ENCODE results near the gene MRPS2. TPM values are rescaled to one million over a fixed set of nuclear protein-coding genes. Genes with fewer than 3 reads are reported as not detected.

MRPS2 gene
- total and polyA plus RNA-seq, 10 of the 15 experiments (the other 5 are each of a cell fraction or from before 2014, with no cell fraction given), result 3.3 to 103 (median 69.5) TPM

GRCh38 chr9:135500525-135501260, at the start of gene MRPS2 (continued):
- TF ChIP-seq RELB (IDR thresholded peaks at IDR 0.05; ENCODE audit: low read depth), result no peak; the same call in 1 of the 2 replicates
- TF ChIP-seq MXI1 (IDR thresholded peaks at IDR 0.05; ENCODE audit: low read depth, low read length), result peak; percentile 65

GRCh38 chr9:135450956-135451355, 49.5 kb upstream of the MRPS2 start:
- peaks cover 0 to 4% of the 10 kb centered on the region in 2 experiments; a peak in 1 of 4 replicates for H3K27me3 ChIP-seq (replicated peaks in 1 of 2; ENCODE audit: control insufficient read depth in 2 of 2, insufficient read depth in 2 of 2, low read length in 1 of 2)
- H3K27ac ChIP-seq (ENCODE audit: control insufficient read depth, insufficient read depth), result no peak overlapping the region
- H3K36me3 ChIP-seq (ENCODE audit: control insufficient read depth in 2 of 2, insufficient read depth in 2 of 2, low read length in 1 of 2), result no peaks in the 10 kb centered on the region
- no peaks in the 10 kb centered on the region for H4K20me1 ChIP-seq (ENCODE audit: control insufficient read depth, insufficient read depth)
- H3K9ac ChIP-seq (ENCODE audit: control insufficient read depth, insufficient read depth, low read length), result no peak overlapping the region
- intact Hi-C loops (cut with micrococcal nuclease; ENCODE audit: unreplicated experiment), result no loop called here
- DNase-seq (ENCODE audit: low read depth, low spot score), result no peak
- 33% methylated on average over 10 of the region's 10 CpGs for WGBS (ENCODE audit: insufficient coverage, insufficient replicate concordance, low lambda C conversion rate, missing lambda C conversion rate)
- H3K4me3 ChIP-seq, result no peak overlapping the region
- ChIA-PET SMC1A (ENCODE audit: uncharacterized antibody, unreplicated experiment) (no interaction called here), POLR2A (no interaction called here), RAD21 (ENCODE audit: unreplicated experiment) (no interaction called here), CTCF (interaction anchor here (0.5 kb wide), 1 partner anchor 278 kb away, joined by 3 read pairs; no protein-coding TSS in a partner anchor)
- no peak for ATAC-seq
- no peak for FAIRE-seq
- H3K79me2 ChIP-seq (ENCODE audit: control insufficient read depth, insufficient read depth, low read length), result no peaks in the 10 kb centered on the region
- no peaks in the 10 kb centered on the region for H3K4me1 ChIP-seq (ENCODE audit: control insufficient read depth, insufficient read depth, low read length)
- H3K4me2 ChIP-seq (ENCODE audit: control insufficient read depth, insufficient read depth), result no peak overlapping the region
- no peaks in the 10 kb centered on the region; the same call in 2 of the 3 replicates for H3K9me3 ChIP-seq (replicated peaks; ENCODE audit: control insufficient read depth, insufficient read depth, low read length)
- in situ Hi-C loops (cut with MboI), result no loop called here
- H2AFZ ChIP-seq (ENCODE audit: control insufficient read depth, low read depth, low read length), result no peak overlapping the region
- BruUV-seq (replicated peaks), result no TSS peak
- no peak for TF ChIP-seq RUNX3 (IDR thresholded peaks at IDR 0.05; ENCODE audit: low read length)
- no peak for TF ChIP-seq HDGF (IDR thresholded peaks at IDR 0.05)
- no peak for TF ChIP-seq PKNOX1 (IDR thresholded peaks at IDR 0.05)
- TF ChIP-seq GATAD2B (conservative IDR thresholded peaks at IDR 0.05; ENCODE audit: low read depth), result no peak
- no peak for TF ChIP-seq NFYA (IDR thresholded peaks at IDR 0.05; ENCODE audit: borderline replicate concordance, low read depth, low read length)
- no peak for TF ChIP-seq ETV6 (conservative IDR thresholded peaks at IDR 0.05 in 1 of 2, IDR thresholded peaks at IDR 0.05 in 1 of 2; ENCODE audit: borderline replicate concordance in 1 of 2, low read depth in 1 of 2)
- no peak for TF ChIP-seq SIX5 (IDR thresholded peaks at IDR 0.05; ENCODE audit: low read depth, low read length, severe bottlenecking)
- TF ChIP-seq TAF1 (IDR thresholded peaks at IDR 0.05; ENCODE audit: borderline replicate concordance, low read depth, low read length), result no peak
- no peak for TF ChIP-seq PAX8 (IDR thresholded peaks at IDR 0.05)
- no peak for TF ChIP-seq SMAD1 (IDR thresholded peaks at IDR 0.05; ENCODE audit: low read depth, partially characterized antibody)
- no peak for TF ChIP-seq PAX5 (IDR thresholded peaks at IDR 0.05; ENCODE audit: borderline replicate concordance, low read depth, low read length)
- no peak for TF ChIP-seq ZNF592 (IDR thresholded peaks at IDR 0.05)

Measured in GM12878 (cell line).